GM23338 (cell line): ENCODE data around the gene TBX1. TPM values are rescaled to one million over a fixed set of nuclear protein-coding genes. Genes with fewer than 3 reads are reported as not detected.

Experiments used
- ATAC-seq: fragments of 200-7000 bp; cut with Tn5 transposase; 3 replicates; pipeline ENCODE4 v1.9.1; 2020
- DNase-seq: peaks from one replicate; pipeline ENCODE4 v3.0.0-alpha.2; 2015; ENCODE audit warnings: low spot score
- H2AFZ ChIP-seq: fragments of 200-600 bp; sonication (generic); 2 replicates; pipeline ENCODE4 v1.8.0; 2016; ENCODE audit warnings: antibody characterized with exemption, mild to moderate bottlenecking, moderate library complexity
- H3F3A ChIP-seq: fragments of 200-600 bp; sonication (generic); replicated peaks from 2 replicates; pipeline ENCODE4 v1.8.0; 2017; ENCODE audit warnings: antibody characterized with exemption, mixed run types, low read depth
- H3K27ac ChIP-seq: fragments of 200-600 bp; sonication (generic); 2 replicates; pipeline ENCODE4 v1.6.1; 2016; ENCODE audit warnings: low read depth
- H3K27me3 ChIP-seq: fragments of 200-600 bp; sonication (generic); 2 replicates; pipeline ENCODE4 v1.8.0; 2016; ENCODE audit warnings: mild to moderate bottlenecking, mixed run types, moderate library complexity; ENCODE audit not compliant: insufficient read depth
- H3K36me3 ChIP-seq: fragments of 200-600 bp; sonication (generic); 2 replicates; pipeline ENCODE4 v1.8.0; 2016; ENCODE audit warnings: mild to moderate bottlenecking; ENCODE audit not compliant: insufficient read depth
- H3K4me1 ChIP-seq: fragments of 200-600 bp; sonication (generic); 2 replicates; pipeline ENCODE4 v1.8.0; 2016; ENCODE audit warnings: mild to moderate bottlenecking, moderate library complexity; ENCODE audit not compliant: insufficient read depth
- H3K4me2 ChIP-seq: fragments of 200-600 bp; sonication (generic); 2 replicates; pipeline ENCODE4 v1.7.1; 2017; ENCODE audit warnings: mixed run types
- H3K4me3 ChIP-seq: fragments of 200-600 bp; sonication (generic); 2 replicates; pipeline ENCODE4 v1.6.1; 2016; ENCODE audit warnings: mixed run types
- H3K79me2 ChIP-seq: fragments of 200-600 bp; sonication (generic); replicated peaks from 2 replicates; pipeline ENCODE4 v1.8.0; 2017; ENCODE audit warnings: mild to moderate bottlenecking; ENCODE audit not compliant: insufficient read depth
- H3K9me2 ChIP-seq: fragments of 200-600 bp; sonication (generic); 2 replicates; pipeline ENCODE4 v1.8.0; 2017; ENCODE audit not compliant: insufficient read depth
- H4K20me1 ChIP-seq: fragments of 200-600 bp; sonication (generic); replicated peaks from 2 replicates; pipeline ENCODE4 v1.8.0; 2017; ENCODE audit warnings: mild to moderate bottlenecking; ENCODE audit not compliant: insufficient read depth
- H3K27ac Mint-ChIP-seq: 2 replicates; pipeline ENCODE4 v1.8.0; 2020; ENCODE audit warnings: inconsistent platforms, mild to moderate bottlenecking, moderate library complexity, mixed read lengths
- H3K27me3 Mint-ChIP-seq: 3 replicates; pipeline ENCODE4 v1.8.0; 2022; ENCODE audit warnings: low read depth, mild to moderate bottlenecking, moderate library complexity, mixed read lengths, inconsistent platforms; ENCODE audit not compliant: insufficient read depth, poor library complexity
- H3K36me3 Mint-ChIP-seq: 3 replicates; pipeline ENCODE4 v1.8.0; 2021; ENCODE audit warnings: low read depth, mild to moderate bottlenecking, inconsistent platforms, moderate library complexity, mixed read lengths
- H3K4me1 Mint-ChIP-seq: 3 replicates; pipeline ENCODE4 v1.8.0; 2020; ENCODE audit warnings: mild to moderate bottlenecking, inconsistent platforms, mixed read lengths
- H3K4me3 Mint-ChIP-seq: 3 replicates; pipeline ENCODE4 v1.8.0; 2021; ENCODE audit warnings: moderate library complexity, mild to moderate bottlenecking, inconsistent platforms, mixed read lengths
- H3K9me3 Mint-ChIP-seq: 3 replicates; pipeline ENCODE4 v1.8.0; 2020; ENCODE audit warnings: moderate library complexity, mild to moderate bottlenecking, inconsistent platforms, mixed read lengths
- CREB1 ChIP-seq: fragments of 250-450 bp; sonication (Bioruptor Pico); IDR thresholded peaks from 2 replicates; pipeline ENCODE4 v1.5.0; 2020; ENCODE audit warnings: low read depth, mild to moderate bottlenecking, moderate library complexity
- CTCF ChIP-seq, 2 experiments: fragments of 200-600 bp in 1 of 2; sonication (generic) in 1 of 2; conservative IDR thresholded peaks; 2 replicates each; pipeline versions ENCODE4 v1.5.1 to v1.6.1; 2016 to 2017; ENCODE audit warnings: antibody characterized with exemption in 2 of 2, low read depth in 2 of 2, mild to moderate bottlenecking in 2 of 2, moderate library complexity in 1 of 2
- ETS1 ChIP-seq: IDR thresholded peaks from 2 replicates; pipeline ENCODE4 v1.6.1; 2016; ENCODE audit warnings: antibody characterized with exemption
- EZH2 ChIP-seq: fragments of 200-600 bp; sonication (generic); IDR thresholded peaks from one replicate; pipeline ENCODE4 v1.8.0; 2017; ENCODE audit warnings: antibody characterized with exemption, mild to moderate bottlenecking, low read depth; ENCODE audit not compliant: unreplicated experiment
- EZH2phosphoT487 ChIP-seq: fragments of 200-600 bp; sonication (generic); IDR thresholded peaks from one replicate; pipeline ENCODE4 v1.8.1; 2018; ENCODE audit warnings: antibody characterized with exemption; ENCODE audit not compliant: unreplicated experiment
- JUNB ChIP-seq: IDR thresholded peaks from one replicate; pipeline ENCODE4 v1.6.1; 2016; ENCODE audit warnings: antibody characterized with exemption; ENCODE audit not compliant: unreplicated experiment
- NANOG ChIP-seq: IDR thresholded peaks from 2 replicates; pipeline ENCODE4 v1.6.1; 2016; ENCODE audit warnings: antibody characterized with exemption, borderline replicate concordance
- POLR2AphosphoS5 ChIP-seq: IDR thresholded peaks from 2 replicates; pipeline ENCODE4 v1.6.1; 2016; ENCODE audit warnings: antibody characterized with exemption, low read depth
- REST ChIP-seq: IDR thresholded peaks from one replicate; pipeline ENCODE4 v1.6.1; 2018; ENCODE audit warnings: antibody characterized with exemption; ENCODE audit not compliant: unreplicated experiment
- STAT1 ChIP-seq: IDR thresholded peaks from one replicate; pipeline ENCODE4 v1.6.1; 2016; ENCODE audit warnings: antibody characterized with exemption; ENCODE audit not compliant: unreplicated experiment
- ZNF114 ChIP-seq: fragments of 250-450 bp; sonication (Bioruptor Pico); IDR thresholded peaks from 2 replicates; pipeline ENCODE4 v1.5.0; 2020; ENCODE audit warnings: mild to moderate bottlenecking, moderate library complexity
- ZNF331 ChIP-seq: fragments of 250-450 bp; sonication (Bioruptor Pico); IDR thresholded peaks from 2 replicates; pipeline ENCODE4 v1.5.0; 2020; ENCODE audit warnings: low read depth, mild to moderate bottlenecking, moderate library complexity
- ZNF462 ChIP-seq: fragments of 250-450 bp; sonication (Bioruptor Pico); IDR thresholded peaks from 2 replicates; pipeline ENCODE4 v1.5.0; 2020; ENCODE audit warnings: mild to moderate bottlenecking, moderate library complexity
- polyA plus RNA-seq: library from polyadenylated mRNA; unstranded; fragments of >200 nt; fragmentation: Nextera tagmentation; extraction: Ambion mirVana; gene quantifications from 2 replicates; pipeline ENCODE4 v1.2.1, GENCODE V29; 2016
- total RNA-seq: library from RNA; depleted of rRNA; stranded (reverse); fragments of >200 nt; shearing (Covaris generic); gene quantifications from 2 replicates; pipeline ENCODE4 v1.2.3, GENCODE V29; 2014

TBX1 gene
- total and polyA plus RNA-seq, 2 experiments from 2014 or later: 0.19 to 0.66 TPM

GRCh38 chr22:19728271-19728670 lies 32.3 kb upstream of the TBX1 start:
- ATAC-seq (no peak), DNase-seq (no peak)
- no peaks in the 10 kb centered on the region for H3K9me2 ChIP-seq
- no peaks in the 10 kb centered on the region; the same call in 1 of the 2 replicates for H4K20me1 ChIP-seq
- no peaks in the 10 kb centered on the region for H3F3A ChIP-seq
- TF ChIP-seq STAT1 (no peak), ETS1 (no peak), EZH2 (no peak), JUNB (no peak), NANOG (no peak), ZNF331 (CRISPR knock-in tag) (no peak), CREB1 (CRISPR knock-in tag) (no peak), ZNF462 (CRISPR knock-in tag) (no peak), EZH2phosphoT487 (no peak), POLR2AphosphoS5 (no peak), REST (no peak), ZNF114 (CRISPR knock-in tag) (no peak), CTCF (conservative IDR thresholded peaks at IDR 0.05; ENCODE audit: low read depth in 2 of 2) (no peak)
- H3K4me2 ChIP-seq: no peak overlapping the region
- H3K36me3 ChIP-seq: no peaks in the 10 kb centered on the region
- H3K27me3 Mint-ChIP-seq: peaks cover 77% of the 10 kb centered on the region
- H3K4me3 ChIP-seq: no peak overlapping the region
- no peaks in the 10 kb centered on the region for H3K79me2 ChIP-seq
- no peak overlapping the region for H3K4me3 Mint-ChIP-seq
- H3K4me1 ChIP-seq: no peaks in the 10 kb centered on the region; the same call in 1 of the 2 replicates
- no peak overlapping the region for H2AFZ ChIP-seq
- peaks cover 2% of the 10 kb centered on the region; the same call in 1 of the 3 replicates for H3K36me3 Mint-ChIP-seq
- no peak overlapping the region for H3K27ac Mint-ChIP-seq
- no peak overlapping the region for H3K27ac ChIP-seq
- peaks cover 12% of the 10 kb centered on the region for H3K9me3 Mint-ChIP-seq
- H3K27me3 ChIP-seq: peaks cover 42% of the 10 kb centered on the region
- peaks cover 13% of the 10 kb centered on the region for H3K4me1 Mint-ChIP-seq
